NB4 (cell line): ENCODE measurements around the gene SENP6.

Experiments
- DNase-seq: peaks from one replicate; pipeline ENCODE4 v3.0.0; 2010; ENCODE audit warnings: low read depth
- H3K4me3 ChIP-seq: one replicate; pipeline ENCODE4 v1.5.1; 2011; ENCODE audit warnings: mild to moderate bottlenecking, low read depth, low read length, moderate library complexity
- MYC ChIP-seq: IDR thresholded peaks from 2 replicates; pipeline ENCODE4 v1.6.1; 2011; ENCODE audit warnings: low read depth, low read length
- POLR2A ChIP-seq: IDR thresholded peaks from 2 replicates; pipeline ENCODE4 v1.6.1; 2011; ENCODE audit warnings: mild to moderate bottlenecking; ENCODE audit not compliant: insufficient read length; ENCODE audit errors: extremely low read depth
- TF ChIP-seq, protein P1 (sequence below): IDR thresholded peaks from 2 replicates; pipeline ENCODE4 v1.6.1; 2011; ENCODE audit warnings: low read depth, low read length
- TF ChIP-seq, protein P2 (sequence below): IDR thresholded peaks from one replicate; pipeline ENCODE4 v1.5.1; 2012; ENCODE audit warnings: low read depth, low read length

SENP6 gene

DNA sequence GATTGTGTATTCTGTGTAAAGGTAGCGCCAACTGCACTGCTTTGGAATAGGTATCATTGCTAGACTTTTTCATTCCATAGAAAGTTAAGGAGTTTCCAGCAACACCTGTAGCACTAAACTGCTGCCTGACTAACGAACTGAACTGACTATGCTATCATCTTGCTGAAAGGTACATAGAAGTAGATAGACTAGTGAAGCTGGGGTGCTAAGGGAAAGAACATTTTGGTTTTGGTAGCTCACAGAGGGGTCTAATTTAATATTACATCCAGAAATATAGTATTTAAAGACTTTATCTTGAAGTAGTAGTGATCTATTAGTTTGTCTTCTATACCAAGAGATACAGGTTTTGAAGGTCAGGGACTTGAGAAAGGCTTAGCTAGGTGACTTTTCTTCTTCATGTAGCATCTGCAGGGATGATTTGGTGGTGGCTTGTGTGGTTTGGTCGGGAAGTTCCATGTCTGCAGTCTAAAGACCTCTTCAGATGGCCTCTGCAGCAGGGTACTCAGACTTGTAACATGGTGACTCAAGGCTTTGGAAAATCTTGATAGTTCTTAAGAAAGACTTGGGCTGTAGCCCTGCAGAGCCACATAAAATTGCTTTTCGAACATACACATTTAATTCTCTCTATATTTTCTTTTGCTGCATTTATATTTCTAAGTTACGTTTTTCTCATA, 10.2 kb downstream of the SENP6 start:
- TF ChIP-seq, protein P1, sequence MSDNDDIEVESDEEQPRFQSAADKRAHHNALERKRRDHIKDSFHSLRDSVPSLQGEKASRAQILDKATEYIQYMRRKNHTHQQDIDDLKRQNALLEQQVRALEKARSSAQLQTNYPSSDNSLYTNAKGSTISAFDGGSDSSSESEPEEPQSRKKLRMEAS: no peak
- TF ChIP-seq MYC: no peak
- no peak overlapping the region for H3K4me3 ChIP-seq
- DNase-seq: peak; percentile 58

DNA sequence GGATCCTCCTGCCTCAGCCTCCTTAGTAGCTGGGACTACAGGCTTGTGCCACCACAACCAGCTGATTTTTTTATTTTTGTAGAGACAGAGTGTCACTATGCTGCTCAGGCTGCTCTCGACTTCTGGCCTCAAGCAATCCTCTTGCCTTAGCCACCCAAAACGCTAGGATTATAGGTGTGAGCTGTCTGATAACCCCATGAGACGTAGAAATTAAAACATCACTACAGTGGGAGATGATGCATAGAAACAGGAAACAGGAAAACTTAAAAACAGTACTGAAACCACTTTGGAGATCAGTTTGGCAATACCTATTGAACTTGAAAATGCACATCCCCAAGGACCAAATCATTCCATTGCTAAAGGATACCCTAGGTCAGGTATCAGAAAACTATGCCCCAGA, 10.8 kb downstream of the SENP6 start:
- no peak for TF ChIP-seq MYC
- TF ChIP-seq, protein P1: no peak
- TF ChIP-seq POLR2A: no peak
- TF ChIP-seq, protein P2, sequence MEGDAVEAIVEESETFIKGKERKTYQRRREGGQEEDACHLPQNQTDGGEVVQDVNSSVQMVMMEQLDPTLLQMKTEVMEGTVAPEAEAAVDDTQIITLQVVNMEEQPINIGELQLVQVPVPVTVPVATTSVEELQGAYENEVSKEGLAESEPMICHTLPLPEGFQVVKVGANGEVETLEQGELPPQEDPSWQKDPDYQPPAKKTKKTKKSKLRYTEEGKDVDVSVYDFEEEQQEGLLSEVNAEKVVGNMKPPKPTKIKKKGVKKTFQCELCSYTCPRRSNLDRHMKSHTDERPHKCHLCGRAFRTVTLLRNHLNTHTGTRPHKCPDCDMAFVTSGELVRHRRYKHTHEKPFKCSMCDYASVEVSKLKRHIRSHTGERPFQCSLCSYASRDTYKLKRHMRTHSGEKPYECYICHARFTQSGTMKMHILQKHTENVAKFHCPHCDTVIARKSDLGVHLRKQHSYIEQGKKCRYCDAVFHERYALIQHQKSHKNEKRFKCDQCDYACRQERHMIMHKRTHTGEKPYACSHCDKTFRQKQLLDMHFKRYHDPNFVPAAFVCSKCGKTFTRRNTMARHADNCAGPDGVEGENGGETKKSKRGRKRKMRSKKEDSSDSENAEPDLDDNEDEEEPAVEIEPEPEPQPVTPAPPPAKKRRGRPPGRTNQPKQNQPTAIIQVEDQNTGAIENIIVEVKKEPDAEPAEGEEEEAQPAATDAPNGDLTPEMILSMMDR: no peak
- no peak for DNase-seq
- no peak overlapping the region for H3K4me3 ChIP-seq

- DNase-seq: no peak
- no peak overlapping the region for H3K4me3 ChIP-seq
- TF ChIP-seq POLR2A: no peak
- TF ChIP-seq, protein P1: no peak
- TF ChIP-seq, protein P2: no peak
- TF ChIP-seq MYC: no peak
These were observed 11.4 kb downstream of the SENP6 start for GRCh38 chr6:75613056-75613501.

GRCh38 chr6:75618437-75618836, 16.8 kb downstream of the SENP6 start:
- DNase-seq: no peak
- H3K4me3 ChIP-seq: no peak overlapping the region
- TF ChIP-seq, protein P1: no peak
- no peak for TF ChIP-seq POLR2A
- TF ChIP-seq, protein P2: no peak
- no peak for TF ChIP-seq MYC

GRCh38 chr6:75619230-75619899, 17.7 kb downstream of the SENP6 start:
- no peak overlapping the region for H3K4me3 ChIP-seq
- TF ChIP-seq MYC (no peak), POLR2A (no peak)
- TF ChIP-seq, protein P2: no peak
- TF ChIP-seq, protein P1: no peak
- no peak for DNase-seq

DNA sequence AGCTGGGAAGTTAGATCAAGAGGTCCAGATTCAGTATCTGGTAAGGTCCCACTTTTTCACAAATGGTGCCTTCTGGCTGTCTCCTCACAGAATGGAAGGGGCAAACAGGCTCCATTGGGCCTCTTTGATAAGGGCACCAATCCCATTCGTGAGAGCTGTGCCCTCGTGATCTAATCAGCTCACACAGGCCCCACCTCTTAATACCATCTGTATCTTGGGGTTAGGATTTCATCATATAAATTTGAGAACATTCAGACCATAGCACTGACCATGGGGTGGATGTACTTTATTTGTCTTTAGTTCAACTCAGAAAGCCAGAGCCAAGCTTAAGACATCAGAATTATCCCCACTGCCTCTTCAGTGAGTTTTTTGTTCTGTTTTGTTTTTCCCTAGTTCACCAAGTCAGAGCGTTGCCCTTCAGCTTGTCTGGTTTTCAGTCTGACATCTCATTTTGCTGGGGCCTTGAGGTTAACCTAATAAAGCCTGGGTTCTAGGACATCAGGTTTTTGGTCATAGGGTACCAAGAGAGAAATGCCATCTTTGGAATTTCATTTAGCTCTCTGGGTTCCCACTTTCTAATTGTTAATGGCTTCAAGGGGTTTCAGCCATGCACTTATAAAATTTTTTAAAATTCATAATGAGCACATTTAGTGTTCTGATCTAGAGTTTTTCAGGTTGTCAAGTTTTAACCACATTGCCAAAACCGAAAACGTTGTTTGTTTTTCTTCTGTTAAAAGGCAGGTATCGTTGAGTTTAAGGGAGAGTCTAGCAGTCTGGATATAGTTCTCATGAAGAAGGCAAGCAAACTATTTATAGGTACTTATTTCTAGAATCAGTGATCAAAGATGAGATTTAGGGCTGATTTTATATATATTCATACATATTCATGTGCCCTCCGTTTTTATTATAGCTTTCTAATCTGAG, 19.0 kb downstream of the SENP6 start:
- TF ChIP-seq MYC: no peak
- no peak for DNase-seq
- H3K4me3 ChIP-seq: no peak overlapping the region
